Mesendoderm (in vitro differentiated cells): ENCODE data around the gene TLNRD1.
A peak's percentile ranks its signal among the peaks of the same experiment; 100 is the strongest.

Experiments used
- DNase-seq: peaks from one replicate; pipeline ENCODE4 v3.0.0; 2013
- H2AK5ac ChIP-seq: 2 replicates; pipeline ENCODE4 v1.6.1; 2013; ENCODE audit warnings: low read length, inconsistent platforms
- H2BK120ac ChIP-seq: 2 replicates; pipeline ENCODE4 v1.6.1; 2013; ENCODE audit warnings: low read depth, mild to moderate bottlenecking, low read length, moderate library complexity, mixed read lengths
- H2BK15ac ChIP-seq: replicated peaks from 2 replicates; pipeline ENCODE4 v1.6.1; 2013; ENCODE audit warnings: low read depth, mild to moderate bottlenecking, moderate library complexity
- H2BK5ac ChIP-seq: 2 replicates; pipeline ENCODE4 v1.6.1; 2013; ENCODE audit warnings: low read length, inconsistent platforms
- H3K18ac ChIP-seq: 2 replicates; pipeline ENCODE4 v1.6.1; 2013; ENCODE audit warnings: mild to moderate bottlenecking, low read length, mixed read lengths
- H3K23ac ChIP-seq: one replicate; pipeline ENCODE4 v1.6.1; 2013; ENCODE audit warnings: low read length
- H3K27ac ChIP-seq: 2 replicates; pipeline ENCODE4 v1.5.1; 2013; ENCODE audit warnings: low read depth, mild to moderate bottlenecking, inconsistent platforms, low read length, moderate library complexity
- H3K27me3 ChIP-seq: 2 replicates; pipeline ENCODE4 v1.6.1; 2013; ENCODE audit warnings: low read length, control low read depth, mild to moderate bottlenecking, inconsistent platforms; ENCODE audit not compliant: insufficient read depth, poor library complexity
- H3K36me3 ChIP-seq: 2 replicates; pipeline ENCODE4 v1.6.1; 2013; ENCODE audit warnings: low read length, inconsistent platforms; ENCODE audit not compliant: control insufficient read depth, insufficient read depth
- H3K4ac ChIP-seq: one replicate; pipeline ENCODE4 v1.6.1; 2013; ENCODE audit warnings: low read depth, mild to moderate bottlenecking, low read length, moderate library complexity
- H3K4me1 ChIP-seq: 2 replicates; pipeline ENCODE4 v1.6.1; 2013; ENCODE audit warnings: low read depth, low read length, inconsistent platforms; ENCODE audit not compliant: control insufficient read depth
- H3K4me2 ChIP-seq: 2 replicates; pipeline ENCODE4 v1.6.1; 2013; ENCODE audit warnings: low read length
- H3K4me3 ChIP-seq: 2 replicates; pipeline ENCODE4 v1.5.1; 2013; ENCODE audit warnings: mild to moderate bottlenecking, low read length
- H3K56ac ChIP-seq: one replicate; pipeline ENCODE4 v1.6.1; 2013; ENCODE audit warnings: low read length
- H3K79me1 ChIP-seq: 2 replicates; pipeline ENCODE4 v1.6.1; 2013; ENCODE audit warnings: low read length, inconsistent platforms
- H3K79me2 ChIP-seq: 2 replicates; pipeline ENCODE4 v1.6.1; 2013; ENCODE audit warnings: mild to moderate bottlenecking, low read length; ENCODE audit not compliant: control insufficient read depth, insufficient read depth
- H3K9ac ChIP-seq: 2 replicates; pipeline ENCODE4 v1.6.1; 2013; ENCODE audit warnings: low read length, inconsistent platforms
- H4K5ac ChIP-seq: one replicate; pipeline ENCODE4 v1.6.1; 2013; ENCODE audit warnings: low read length
- H4K8ac ChIP-seq: one replicate; pipeline ENCODE4 v1.6.1; 2013; ENCODE audit warnings: low read depth, mild to moderate bottlenecking, control low read depth, low read length, moderate library complexity
- WGBS: extraction: QIAGEN DNeasy Blood & Tissue Kit; methylation state at CpG from one replicate; pipeline ENCODE4 v1.1.7; 2013; ENCODE audit warnings: low lambda C conversion rate, missing lambda C conversion rate; ENCODE audit not compliant: insufficient coverage; ENCODE audit errors: extremely low coverage; 5-methylcytosine and 5-hydroxymethylcytosine counted together

Gene TLNRD1

GRCh38 chr15:80967451-80967850, 33.3 kb upstream of the TLNRD1 start:
- Histone ChIP-seq H3K27ac (no peak overlapping the region), H3K27me3 (no peaks in the 10 kb centered on the region), H3K23ac (no peak overlapping the region), H3K4me2 (no peak overlapping the region), H3K4me3 (no peak overlapping the region), H3K18ac (no peak overlapping the region), H3K79me2 (no peaks in the 10 kb centered on the region), H3K79me1 (no peaks in the 10 kb centered on the region), H2BK120ac (no peak overlapping the region), H2BK15ac (no peak overlapping the region), H4K5ac (no peak overlapping the region), H3K4ac (no peak overlapping the region), H2BK5ac (no peak overlapping the region), H3K56ac (no peak overlapping the region), H3K36me3 (peaks cover 4% of the 10 kb centered on the region), H2AK5ac (no peak overlapping the region), H3K4me1 (no peaks in the 10 kb centered on the region), H4K8ac (no peak overlapping the region), H3K9ac (no peak overlapping the region)
- DNase-seq, result peak; percentile 96
- WGBS, result no CpG with 5 or more reads among the region's 3 CpGs

- DNase-seq, result no peak
- Histone ChIP-seq H3K27ac (no peak overlapping the region), H2BK120ac (no peak overlapping the region), H3K27me3 (no peaks in the 10 kb centered on the region), H4K8ac (no peak overlapping the region), H3K18ac (no peak overlapping the region), H3K4me3 (no peak overlapping the region), H3K4me1 (no peaks in the 10 kb centered on the region), H3K79me2 (no peaks in the 10 kb centered on the region), H3K23ac (no peak overlapping the region), H3K56ac (no peak overlapping the region), H4K5ac (no peak overlapping the region), H3K4ac (no peak overlapping the region), H3K4me2 (no peak overlapping the region), H2BK5ac (no peak overlapping the region), H3K36me3 (peaks cover 4% of the 10 kb centered on the region), H3K79me1 (no peaks in the 10 kb centered on the region), H2BK15ac (no peak overlapping the region), H2AK5ac (no peak overlapping the region), H3K9ac (no peak overlapping the region)
- WGBS, result no CpG with 5 or more reads among the region's 4 CpGs
Measured at GRCh38 chr15:80967991-80968510, 32.7 kb upstream of the TLNRD1 start.

GRCh38 chr15:80969316-80969715, 31.4 kb upstream of the TLNRD1 start:
- Histone ChIP-seq H2BK120ac (no peak overlapping the region), H3K27ac (no peak overlapping the region), H2BK15ac (no peak overlapping the region), H2AK5ac (no peak overlapping the region), H3K79me1 (peaks cover 4% of the 10 kb centered on the region), H3K56ac (peak overlapping the region; percentile 25), H3K27me3 (no peaks in the 10 kb centered on the region), H4K5ac (no peak overlapping the region), H3K4ac (no peak overlapping the region), H3K36me3 (peaks cover 4% of the 10 kb centered on the region), H4K8ac (no peak overlapping the region), H3K9ac (no peak overlapping the region), H3K79me2 (peaks cover 2% of the 10 kb centered on the region), H2BK5ac (no peak overlapping the region), H3K4me2 (no peak overlapping the region), H3K4me3 (no peak overlapping the region), H3K18ac (no peak overlapping the region), H3K4me1 (no peaks in the 10 kb centered on the region), H3K23ac (no peak overlapping the region)
- no peak for DNase-seq
- WGBS, result no CpG with 5 or more reads among the region's 7 CpGs

- H3K79me1 ChIP-seq, result peaks cover 4% of the 10 kb centered on the region
Measured at GRCh38 chr15:80970018-80970657, 30.6 kb upstream of the TLNRD1 start.

GRCh38 chr15:80970658-80971057, 30.1 kb upstream of the TLNRD1 start:
- Histone ChIP-seq H4K8ac (no peak overlapping the region), H3K4ac (no peak overlapping the region), H3K4me2 (no peak overlapping the region), H3K79me1 (peaks cover 4% of the 10 kb centered on the region), H2BK5ac (no peak overlapping the region), H3K4me3 (no peak overlapping the region), H3K4me1 (no peaks in the 10 kb centered on the region), H3K79me2 (peaks cover 6% of the 10 kb centered on the region), H3K36me3 (peaks cover 4% of the 10 kb centered on the region), H4K5ac (no peak overlapping the region), H2BK120ac (no peak overlapping the region), H2BK15ac (no peak overlapping the region), H2AK5ac (no peak overlapping the region), H3K27me3 (no peaks in the 10 kb centered on the region), H3K18ac (no peak overlapping the region), H3K23ac (no peak overlapping the region), H3K9ac (no peak overlapping the region), H3K56ac (no peak overlapping the region), H3K27ac (no peak overlapping the region)
- DNase-seq, result no peak
- WGBS, result no CpG with 5 or more reads among the region's 3 CpGs

More at GRCh38 chr15:80970018-80970657, 30.6 kb upstream of the TLNRD1 start:
- no peaks in the 10 kb centered on the region for H3K27me3 ChIP-seq
- no peak overlapping the region for H3K18ac ChIP-seq
- DNase-seq, result peak; percentile 66
- no peak overlapping the region for H4K8ac ChIP-seq
- no peak overlapping the region for H2BK15ac ChIP-seq
- H3K4me2 ChIP-seq, result no peak overlapping the region
- no peak overlapping the region for H3K4ac ChIP-seq
- H2BK5ac ChIP-seq, result no peak overlapping the region
- H2BK120ac ChIP-seq, result no peak overlapping the region
- no CpG with 5 or more reads among the region's 12 CpGs for WGBS
- no peak overlapping the region for H3K56ac ChIP-seq
- no peak overlapping the region for H3K27ac ChIP-seq
- H3K9ac ChIP-seq, result no peak overlapping the region
- H2AK5ac ChIP-seq, result no peak overlapping the region
- H4K5ac ChIP-seq, result no peak overlapping the region
- H3K4me1 ChIP-seq, result no peaks in the 10 kb centered on the region
- peaks cover 4% of the 10 kb centered on the region for H3K79me2 ChIP-seq
- no peak overlapping the region for H3K23ac ChIP-seq
- peaks cover 4% of the 10 kb centered on the region for H3K36me3 ChIP-seq
- no peak overlapping the region for H3K4me3 ChIP-seq

- no peak overlapping the region for H3K27ac ChIP-seq
- no peak overlapping the region for H3K18ac ChIP-seq
- H2BK5ac ChIP-seq, result no peak overlapping the region
- no peak overlapping the region for H3K56ac ChIP-seq
- no peak overlapping the region for H3K4ac ChIP-seq
- no peak overlapping the region for H2AK5ac ChIP-seq
- peaks cover 6% of the 10 kb centered on the region for H3K79me2 ChIP-seq
- H4K8ac ChIP-seq, result no peak overlapping the region
- no peak overlapping the region for H3K23ac ChIP-seq
- no peak overlapping the region for H2BK120ac ChIP-seq
- no peak for DNase-seq
- no peak overlapping the region for H2BK15ac ChIP-seq
- no peak overlapping the region for H3K9ac ChIP-seq
- no peak overlapping the region for H3K4me3 ChIP-seq
- peaks cover 4% of the 10 kb centered on the region for H3K79me1 ChIP-seq
- no peak overlapping the region for H4K5ac ChIP-seq
- no peak overlapping the region for H3K4me2 ChIP-seq
- WGBS, result no CpG with 5 or more reads among the region's 2 CpGs
- H3K36me3 ChIP-seq, result peaks cover 4% of the 10 kb centered on the region
- no peaks in the 10 kb centered on the region for H3K4me1 ChIP-seq
- H3K27me3 ChIP-seq, result no peaks in the 10 kb centered on the region
Measured at GRCh38 chr15:80971143-80971542, 29.6 kb upstream of the TLNRD1 start.
